Measurements from ENCODE around the gene FTHL17. TPM values are rescaled to one million over a fixed set of nuclear protein-coding genes. Genes with fewer than 3 reads are reported as not detected.

FTHL17 gene
- total RNA-seq, result not detected

- H3K27ac ChIP-seq, result no peak within 1 kb of the TSS
- H3K9me3 ChIP-seq, result no peaks in the 10 kb centered on the region
- intact Hi-C loops (cut with DNase I), result loop anchor here (5.0 kb wide), 1 partner anchor 36 kb away; no protein-coding TSS in a partner anchor
- TF ChIP-seq CTCF (IDR thresholded peaks at IDR 0.05), result no peak
- no peak for DNase-seq
- H3K27me3 ChIP-seq, result no peaks in the 10 kb centered on the region
- no peaks in the 10 kb centered on the region for H3K36me3 ChIP-seq
- H3K4me3 ChIP-seq, result no peak within 1 kb of the TSS
- H3K9ac ChIP-seq (ENCODE audit: low read depth in 2 of 2, low read length in 2 of 2), result no peak within 1 kb of the TSS
- H3K4me1 ChIP-seq, result no peaks in the 10 kb centered on the region
Observed at GRCh38 chrX:31071725-31072124, at the start of gene FTHL17. Gene FTHL17, minus strand, starts transcription at chrX:31072041. Its CDS starts 88 bp downstream, at chrX:31071953.

DNA sequence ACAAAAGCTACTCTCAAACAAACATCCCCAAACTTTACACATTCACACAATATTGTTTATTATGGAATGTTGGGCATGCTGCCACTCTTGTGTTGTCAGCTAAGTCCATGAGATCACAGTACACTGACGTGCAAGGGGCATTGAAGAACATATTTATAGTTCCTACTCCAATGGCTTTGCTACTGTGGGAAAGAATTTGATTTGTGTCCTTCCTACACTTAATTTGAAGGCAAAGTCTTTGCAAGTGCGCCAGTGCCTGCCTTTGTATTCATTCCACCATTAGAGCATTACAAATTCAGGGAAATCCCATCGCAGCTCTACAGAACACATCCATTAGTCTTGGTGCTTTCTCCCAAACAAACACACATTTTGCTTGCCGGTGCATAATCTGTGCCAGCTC lies 45.4 kb upstream of the FTHL17 start:
- Histone ChIP-seq H3K4me3 (no peak overlapping the region), H3K27me3 (no peaks in the 10 kb centered on the region), H3K9me3 (no peaks in the 10 kb centered on the region), H3K4me1 (no peaks in the 10 kb centered on the region), H3K27ac (no peak overlapping the region), H3K9ac (ENCODE audit: low read depth in 2 of 2, low read length in 2 of 2) (no peak overlapping the region), H3K36me3 (no peaks in the 10 kb centered on the region)
- DNase-seq, result no peak
- TF ChIP-seq CTCF (IDR thresholded peaks at IDR 0.05), result no peak
- intact Hi-C loops (cut with DNase I), result no loop called here

DNA sequence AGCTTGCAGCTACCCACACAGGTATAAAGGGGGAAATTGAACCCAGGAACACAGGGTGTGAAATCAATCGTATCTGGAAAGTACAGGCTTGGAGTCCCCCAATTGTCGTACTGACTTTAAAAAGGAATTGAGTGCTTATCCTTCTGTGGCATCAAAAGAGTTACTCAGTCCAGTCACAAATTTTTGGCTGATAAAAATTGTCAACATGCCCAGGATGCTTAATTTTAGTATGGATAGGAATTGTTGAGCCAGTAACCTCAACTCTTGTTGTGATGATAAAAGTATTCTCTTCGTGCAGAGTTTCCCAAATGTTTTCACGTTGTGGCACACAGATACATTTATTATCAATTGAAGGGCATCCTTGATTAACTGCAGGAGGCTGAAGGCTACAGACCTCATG lies 43.6 kb upstream of the FTHL17 start:
- intact Hi-C loops (cut with DNase I), result no loop called here
- Histone ChIP-seq H3K4me1 (no peaks in the 10 kb centered on the region), H3K27ac (no peak overlapping the region), H3K4me3 (no peak overlapping the region), H3K36me3 (no peaks in the 10 kb centered on the region), H3K9me3 (no peaks in the 10 kb centered on the region), H3K27me3 (no peaks in the 10 kb centered on the region), H3K9ac (ENCODE audit: low read depth in 2 of 2, low read length in 2 of 2) (no peak overlapping the region)
- no peak for DNase-seq
- no peak for TF ChIP-seq CTCF (IDR thresholded peaks at IDR 0.05)

DNA sequence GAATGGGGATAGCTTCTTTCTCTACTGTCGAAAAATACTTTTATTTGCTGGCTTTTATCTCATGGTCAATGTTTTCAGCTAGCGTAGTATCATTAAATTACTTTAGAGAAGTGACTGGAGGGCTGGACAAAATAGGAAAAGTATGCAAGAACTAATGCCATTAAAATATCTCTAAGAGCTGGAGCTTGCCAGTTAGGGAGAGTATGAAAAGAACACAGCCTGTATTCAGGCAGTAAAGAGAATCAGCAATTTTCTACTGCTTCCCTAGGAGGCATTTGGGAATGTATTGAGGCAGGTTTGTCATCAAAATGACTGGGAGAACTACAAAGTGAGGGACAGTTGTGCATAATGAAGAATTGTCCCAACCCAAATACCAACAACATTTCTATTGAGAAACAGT lies 43.0 kb upstream of the FTHL17 start:
- Histone ChIP-seq H3K27ac (no peak overlapping the region), H3K9me3 (no peaks in the 10 kb centered on the region), H3K4me1 (no peaks in the 10 kb centered on the region), H3K4me3 (no peak overlapping the region), H3K9ac (ENCODE audit: low read depth in 2 of 2, low read length in 2 of 2) (no peak overlapping the region), H3K36me3 (no peaks in the 10 kb centered on the region), H3K27me3 (no peaks in the 10 kb centered on the region)
- no peak for TF ChIP-seq CTCF (IDR thresholded peaks at IDR 0.05)
- no peak for DNase-seq
- intact Hi-C loops (cut with DNase I), result no loop called here

DNA sequence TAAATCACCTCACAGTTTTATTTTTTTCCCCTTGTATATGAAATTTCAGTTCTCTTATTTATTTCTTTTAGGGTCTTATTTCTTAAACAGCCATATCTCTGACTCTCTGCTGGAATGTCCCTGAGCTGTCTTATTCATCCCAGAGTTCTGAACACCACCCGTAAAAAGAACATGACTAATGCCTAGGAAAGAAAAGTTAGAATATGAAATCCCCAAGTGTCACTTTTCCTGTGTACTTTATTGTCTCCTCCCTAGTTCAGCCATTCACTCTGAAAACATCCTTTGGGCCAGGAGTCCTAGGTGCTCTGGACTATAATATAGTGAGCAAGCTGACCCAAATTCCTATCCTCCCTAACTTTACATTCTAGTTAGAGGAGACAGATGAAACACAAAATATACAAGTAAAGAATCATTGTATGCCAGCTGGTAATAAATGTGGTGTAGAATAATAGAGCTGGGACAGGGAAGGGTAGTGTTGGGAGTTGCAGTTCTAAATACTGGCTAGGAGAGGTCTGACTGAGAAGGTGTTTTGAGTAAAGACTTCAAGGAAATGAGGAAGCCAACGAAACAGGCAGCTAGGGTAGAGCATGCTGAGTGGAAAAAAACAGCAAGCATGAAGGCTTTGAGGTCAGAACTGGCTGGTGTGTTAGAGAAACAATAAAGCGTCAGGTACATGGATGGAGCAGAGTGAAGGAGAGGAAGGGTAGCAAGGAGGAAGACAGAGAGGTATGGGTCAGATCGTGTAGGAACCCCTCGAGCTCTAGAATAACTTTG lies 40.6 kb upstream of the FTHL17 start:
- DNase-seq, result no peak
- TF ChIP-seq CTCF (IDR thresholded peaks at IDR 0.05), result no peak
- Histone ChIP-seq H3K4me1 (no peaks in the 10 kb centered on the region), H3K9me3 (no peaks in the 10 kb centered on the region), H3K36me3 (no peaks in the 10 kb centered on the region), H3K27ac (no peak overlapping the region), H3K27me3 (no peaks in the 10 kb centered on the region), H3K9ac (ENCODE audit: low read depth in 2 of 2, low read length in 2 of 2) (no peak overlapping the region), H3K4me3 (no peak overlapping the region)
- intact Hi-C loops (cut with DNase I), result no loop called here
